RWPE1 (cell line): ENCODE measurements around the gene HECA.
"Not testable (repeated sequence)": the region's sequence is repeated elsewhere in the genome, so short reads cannot be mapped to it uniquely, and the experiment has no call there.

Source experiments
- CTCF ChIA-PET: fragments of 350-600 bp; sonication (Branson Sonifier 250); formaldehyde crosslinking; extraction: SDS; loops from one replicate; lab custom pipeline; 2021; lab: Yijun Ruan, JAX
- POLR2A ChIA-PET: fragments of 400-600 bp; formaldehyde crosslinking; extraction: SDS; loops from one replicate; lab custom pipeline; 2020; ENCODE audit warnings: antibody characterized with exemption; ENCODE audit not compliant: low non-redundant PET; lab: Yijun Ruan, JAX
- DNase-seq: peaks from one replicate; pipeline ENCODE4 v3.0.0; 2012; ENCODE audit warnings: low spot score
- H3K27ac ChIP-seq: fragments of 450-650 bp; 2 replicates; pipeline ENCODE4 v1.5.1; 2017
- TF ChIP-seq, protein P1 (sequence below): fragments of 450-650 bp; conservative IDR thresholded peaks from 2 replicates; pipeline ENCODE4 v1.5.1; 2017; ENCODE audit warnings: low read depth, mild to moderate bottlenecking

HECA gene

DNA sequence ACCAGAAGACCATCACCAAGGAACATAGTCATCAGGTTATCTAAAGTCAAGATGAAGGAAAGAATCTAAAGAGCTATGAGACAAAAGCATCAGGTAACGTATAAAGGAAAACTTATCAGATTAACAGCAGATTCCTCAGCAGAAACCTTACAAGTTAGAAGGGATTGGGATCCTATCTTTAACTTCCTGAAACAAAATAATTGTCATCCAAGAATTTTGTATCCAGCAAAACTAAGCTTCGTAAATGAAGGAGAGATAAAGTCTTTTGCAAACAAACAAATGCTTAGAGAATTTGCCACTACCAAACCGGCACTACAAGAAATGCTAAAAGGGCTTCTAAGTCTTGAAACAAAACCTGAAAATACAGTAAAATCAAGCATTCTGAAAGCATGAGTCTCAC, 71.0 kb downstream of the HECA start:
- CTCF ChIA-PET: interaction anchor here (0.7 kb wide), 2 partner anchors 11 to 47 kb away, joined by 3 read pairs; no protein-coding TSS in a partner anchor

DNA sequence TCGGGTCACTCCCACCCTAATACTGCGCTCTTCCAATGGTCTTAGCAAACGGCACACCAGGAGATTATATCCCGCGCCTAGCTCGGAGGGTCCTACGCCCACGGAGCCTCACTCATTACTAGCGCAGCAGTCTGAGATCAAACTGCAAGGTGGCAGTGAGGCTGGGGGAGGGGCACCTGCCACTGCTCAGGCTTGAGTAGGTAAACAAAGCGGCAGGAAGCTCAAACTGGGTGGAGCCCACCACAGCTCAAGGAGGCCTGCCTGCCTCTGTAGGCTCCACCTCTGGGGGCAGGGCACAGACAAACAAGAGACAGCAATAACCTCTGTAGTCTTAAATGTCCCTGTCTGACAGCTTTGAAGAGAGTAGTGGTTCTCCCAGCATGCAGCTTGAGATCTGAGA, 75.9 kb downstream of the HECA start:
- CTCF ChIA-PET, POLR2A ChIA-PET, DNase-seq, H3K27ac ChIP-seq: not testable (repeated sequence)

More for the DNA sequence above, 71.0 kb downstream of the HECA start:
- TF ChIP-seq, protein P1, sequence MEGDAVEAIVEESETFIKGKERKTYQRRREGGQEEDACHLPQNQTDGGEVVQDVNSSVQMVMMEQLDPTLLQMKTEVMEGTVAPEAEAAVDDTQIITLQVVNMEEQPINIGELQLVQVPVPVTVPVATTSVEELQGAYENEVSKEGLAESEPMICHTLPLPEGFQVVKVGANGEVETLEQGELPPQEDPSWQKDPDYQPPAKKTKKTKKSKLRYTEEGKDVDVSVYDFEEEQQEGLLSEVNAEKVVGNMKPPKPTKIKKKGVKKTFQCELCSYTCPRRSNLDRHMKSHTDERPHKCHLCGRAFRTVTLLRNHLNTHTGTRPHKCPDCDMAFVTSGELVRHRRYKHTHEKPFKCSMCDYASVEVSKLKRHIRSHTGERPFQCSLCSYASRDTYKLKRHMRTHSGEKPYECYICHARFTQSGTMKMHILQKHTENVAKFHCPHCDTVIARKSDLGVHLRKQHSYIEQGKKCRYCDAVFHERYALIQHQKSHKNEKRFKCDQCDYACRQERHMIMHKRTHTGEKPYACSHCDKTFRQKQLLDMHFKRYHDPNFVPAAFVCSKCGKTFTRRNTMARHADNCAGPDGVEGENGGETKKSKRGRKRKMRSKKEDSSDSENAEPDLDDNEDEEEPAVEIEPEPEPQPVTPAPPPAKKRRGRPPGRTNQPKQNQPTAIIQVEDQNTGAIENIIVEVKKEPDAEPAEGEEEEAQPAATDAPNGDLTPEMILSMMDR: no peak
- no peak for DNase-seq
- POLR2A ChIA-PET: no interaction called here
- no peak overlapping the region for H3K27ac ChIP-seq

- POLR2A ChIA-PET, CTCF ChIA-PET: not testable (repeated sequence)
Measured at GRCh38 chr6:139212460-139212859, 77.6 kb downstream of the HECA start.

GRCh38 chr6:139219271-139219729, 84.4 kb downstream of the HECA start:
- peak overlapping the region; percentile 50 for H3K27ac ChIP-seq
- TF ChIP-seq, protein P1: peak; percentile 68
- peak; percentile 69 for DNase-seq
- ChIA-PET CTCF (interaction anchor here (0.6 to 1.5 kb wide), 9 partner anchors 85 to 1656 kb away, joined by 3 to 18 read pairs (median 4); no protein-coding TSS in a partner anchor), POLR2A (no interaction called here)

More at GRCh38 chr6:139212460-139212859, 77.6 kb downstream of the HECA start:
- not testable (repeated sequence) for H3K27ac ChIP-seq, DNase-seq

DNA sequence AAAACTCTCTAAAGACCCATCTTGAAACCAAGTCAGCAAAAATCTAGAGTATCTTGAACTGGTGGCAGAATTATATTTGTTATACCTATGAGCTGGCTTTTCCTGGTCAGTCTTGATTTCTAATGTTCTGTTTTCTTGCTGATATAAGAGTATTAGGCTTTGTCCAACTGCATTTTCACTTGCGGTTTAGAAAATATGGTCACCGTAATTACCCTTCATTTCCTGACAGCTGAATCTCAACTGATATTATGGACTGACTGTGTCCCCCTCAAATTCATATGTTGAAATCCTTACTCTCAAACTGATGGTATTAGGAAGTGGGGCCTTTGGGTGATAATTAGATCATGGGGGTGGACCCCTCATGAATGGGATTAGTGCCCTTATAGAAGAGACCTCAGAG, 84.9 kb downstream of the HECA start:
- POLR2A ChIA-PET: no interaction called here

DNA sequence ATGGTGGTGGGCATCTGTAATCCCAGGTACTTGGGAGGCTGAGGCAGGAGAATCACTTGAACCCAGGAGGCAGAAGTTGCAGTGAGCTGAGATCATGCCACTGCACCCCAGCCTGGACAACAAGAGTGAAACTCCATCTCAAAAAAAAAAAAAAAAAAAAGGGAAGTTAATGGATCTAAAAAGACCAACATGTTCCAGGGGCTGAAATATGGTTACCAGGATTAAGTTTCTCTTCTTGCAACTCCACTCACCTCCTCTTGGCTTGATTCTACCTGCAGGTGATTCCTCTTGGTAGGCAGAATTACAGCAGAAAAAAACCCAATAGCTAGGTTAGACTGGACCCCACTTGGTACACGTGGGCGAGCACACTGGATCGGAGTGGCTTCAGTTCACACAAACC, 93.5 kb downstream of the HECA start:
- DNase-seq, CTCF ChIA-PET, H3K27ac ChIP-seq, POLR2A ChIA-PET: not testable (repeated sequence)

More for the DNA sequence above, 84.9 kb downstream of the HECA start:
- H3K27ac ChIP-seq: peak overlapping the region; percentile 50
- no peak for DNase-seq
- CTCF ChIA-PET: interaction anchor here (0.7 to 1.5 kb wide), 8 partner anchors 86 to 1655 kb away, joined by 3 to 18 read pairs (median 4); no protein-coding TSS in a partner anchor
- TF ChIP-seq, protein P1: no peak
